ENCODE measurements around the gene GAS5. TPM values are rescaled to one million over a fixed set of nuclear protein-coding genes. Genes with fewer than 3 reads are reported as not detected.

Gene GAS5
- total and polyA plus RNA-seq, 9 of the 15 experiments (the other 6 are each of a cell fraction or from before 2014, with no cell fraction given), result 565 to 1,860 (median 1,006) TPM

DNA sequence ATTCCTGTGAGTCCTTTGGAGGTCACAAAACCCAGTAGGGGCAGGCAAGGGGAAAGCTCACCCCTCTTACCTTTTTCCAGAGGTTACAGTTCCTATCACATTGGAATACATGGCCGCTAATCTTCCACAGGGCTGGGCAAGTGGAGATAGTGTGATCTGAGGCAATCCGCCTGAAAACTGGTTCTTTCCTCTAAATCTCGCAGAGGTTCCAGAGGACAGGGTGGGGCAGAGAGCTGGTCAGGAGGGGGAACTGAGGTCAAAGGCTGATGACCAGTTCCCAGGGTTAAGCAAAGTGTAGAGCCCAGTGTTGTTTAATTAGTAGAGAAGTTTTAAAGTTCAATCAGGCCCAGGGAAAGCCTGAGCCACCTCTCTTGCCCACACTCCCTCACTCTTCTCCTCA, 49.4 kb upstream of the GAS5 start, which contains the start of gene SERPINC1 (continued):
- TF ChIP-seq, protein P1, sequence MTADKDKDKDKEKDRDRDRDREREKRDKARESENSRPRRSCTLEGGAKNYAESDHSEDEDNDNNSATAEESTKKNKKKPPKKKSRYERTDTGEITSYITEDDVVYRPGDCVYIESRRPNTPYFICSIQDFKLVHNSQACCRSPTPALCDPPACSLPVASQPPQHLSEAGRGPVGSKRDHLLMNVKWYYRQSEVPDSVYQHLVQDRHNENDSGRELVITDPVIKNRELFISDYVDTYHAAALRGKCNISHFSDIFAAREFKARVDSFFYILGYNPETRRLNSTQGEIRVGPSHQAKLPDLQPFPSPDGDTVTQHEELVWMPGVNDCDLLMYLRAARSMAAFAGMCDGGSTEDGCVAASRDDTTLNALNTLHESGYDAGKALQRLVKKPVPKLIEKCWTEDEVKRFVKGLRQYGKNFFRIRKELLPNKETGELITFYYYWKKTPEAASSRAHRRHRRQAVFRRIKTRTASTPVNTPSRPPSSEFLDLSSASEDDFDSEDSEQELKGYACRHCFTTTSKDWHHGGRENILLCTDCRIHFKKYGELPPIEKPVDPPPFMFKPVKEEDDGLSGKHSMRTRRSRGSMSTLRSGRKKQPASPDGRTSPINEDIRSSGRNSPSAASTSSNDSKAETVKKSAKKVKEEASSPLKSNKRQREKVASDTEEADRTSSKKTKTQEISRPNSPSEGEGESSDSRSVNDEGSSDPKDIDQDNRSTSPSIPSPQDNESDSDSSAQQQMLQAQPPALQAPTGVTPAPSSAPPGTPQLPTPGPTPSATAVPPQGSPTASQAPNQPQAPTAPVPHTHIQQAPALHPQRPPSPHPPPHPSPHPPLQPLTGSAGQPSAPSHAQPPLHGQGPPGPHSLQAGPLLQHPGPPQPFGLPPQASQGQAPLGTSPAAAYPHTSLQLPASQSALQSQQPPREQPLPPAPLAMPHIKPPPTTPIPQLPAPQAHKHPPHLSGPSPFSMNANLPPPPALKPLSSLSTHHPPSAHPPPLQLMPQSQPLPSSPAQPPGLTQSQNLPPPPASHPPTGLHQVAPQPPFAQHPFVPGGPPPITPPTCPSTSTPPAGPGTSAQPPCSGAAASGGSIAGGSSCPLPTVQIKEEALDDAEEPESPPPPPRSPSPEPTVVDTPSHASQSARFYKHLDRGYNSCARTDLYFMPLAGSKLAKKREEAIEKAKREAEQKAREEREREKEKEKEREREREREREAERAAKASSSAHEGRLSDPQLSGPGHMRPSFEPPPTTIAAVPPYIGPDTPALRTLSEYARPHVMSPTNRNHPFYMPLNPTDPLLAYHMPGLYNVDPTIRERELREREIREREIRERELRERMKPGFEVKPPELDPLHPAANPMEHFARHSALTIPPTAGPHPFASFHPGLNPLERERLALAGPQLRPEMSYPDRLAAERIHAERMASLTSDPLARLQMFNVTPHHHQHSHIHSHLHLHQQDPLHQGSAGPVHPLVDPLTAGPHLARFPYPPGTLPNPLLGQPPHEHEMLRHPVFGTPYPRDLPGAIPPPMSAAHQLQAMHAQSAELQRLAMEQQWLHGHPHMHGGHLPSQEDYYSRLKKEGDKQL (CRISPR knock-in tag; IDR thresholded peaks at IDR 0.05; ENCODE audit: borderline replicate concordance), result no peak
- TF ChIP-seq GTF2A2 (tag; IDR thresholded peaks at IDR 0.05) (no peak), ZNF274 (IDR thresholded peaks at IDR 0.05; ENCODE audit: borderline replicate concordance, low read depth, low read length) (no peak), SP2 (IDR thresholded peaks at IDR 0.05; ENCODE audit: extremely low read depth, low read depth, low read length, poor library complexity, severe bottlenecking) (no peak), WHSC1 (IDR thresholded peaks at IDR 0.05; ENCODE audit: low read length) (no peak), ATF7 (IDR thresholded peaks at IDR 0.05) (peak; percentile 45; the same call in 1 of the 2 replicates), NFE2 (IDR thresholded peaks at IDR 0.05; ENCODE audit: low read depth) (no peak), NRF1 (conservative IDR thresholded peaks at IDR 0.05 in 1 of 2, IDR thresholded peaks at IDR 0.05 in 1 of 2) (peak in 1 of 2 experiments; percentile 19; a peak in 1 of 4 replicates), CREBBP (IDR thresholded peaks at IDR 0.05; ENCODE audit: low read depth, low read length) (no peak), ZNF76 (CRISPR knock-in tag; IDR thresholded peaks at IDR 0.05; ENCODE audit: borderline replicate concordance) (no peak), TCF7L2 (IDR thresholded peaks at IDR 0.05; ENCODE audit: low read depth, low read length) (no peak)
- TF ChIP-seq, protein P2, sequence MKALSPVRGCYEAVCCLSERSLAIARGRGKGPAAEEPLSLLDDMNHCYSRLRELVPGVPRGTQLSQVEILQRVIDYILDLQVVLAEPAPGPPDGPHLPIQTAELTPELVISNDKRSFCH (CRISPR knock-in tag; IDR thresholded peaks at IDR 0.05), result no peak
- TF ChIP-seq, protein P2 (tag; IDR thresholded peaks at IDR 0.05), result no peak
- TF ChIP-seq, protein P3, sequence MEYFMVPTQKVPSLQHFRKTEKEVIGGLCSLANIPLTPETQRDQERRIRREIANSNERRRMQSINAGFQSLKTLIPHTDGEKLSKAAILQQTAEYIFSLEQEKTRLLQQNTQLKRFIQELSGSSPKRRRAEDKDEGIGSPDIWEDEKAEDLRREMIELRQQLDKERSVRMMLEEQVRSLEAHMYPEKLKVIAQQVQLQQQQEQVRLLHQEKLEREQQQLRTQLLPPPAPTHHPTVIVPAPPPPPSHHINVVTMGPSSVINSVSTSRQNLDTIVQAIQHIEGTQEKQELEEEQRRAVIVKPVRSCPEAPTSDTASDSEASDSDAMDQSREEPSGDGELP (CRISPR knock-in tag; IDR thresholded peaks at IDR 0.05; ENCODE audit: borderline replicate concordance), result no peak
- TF ChIP-seq, protein P4, sequence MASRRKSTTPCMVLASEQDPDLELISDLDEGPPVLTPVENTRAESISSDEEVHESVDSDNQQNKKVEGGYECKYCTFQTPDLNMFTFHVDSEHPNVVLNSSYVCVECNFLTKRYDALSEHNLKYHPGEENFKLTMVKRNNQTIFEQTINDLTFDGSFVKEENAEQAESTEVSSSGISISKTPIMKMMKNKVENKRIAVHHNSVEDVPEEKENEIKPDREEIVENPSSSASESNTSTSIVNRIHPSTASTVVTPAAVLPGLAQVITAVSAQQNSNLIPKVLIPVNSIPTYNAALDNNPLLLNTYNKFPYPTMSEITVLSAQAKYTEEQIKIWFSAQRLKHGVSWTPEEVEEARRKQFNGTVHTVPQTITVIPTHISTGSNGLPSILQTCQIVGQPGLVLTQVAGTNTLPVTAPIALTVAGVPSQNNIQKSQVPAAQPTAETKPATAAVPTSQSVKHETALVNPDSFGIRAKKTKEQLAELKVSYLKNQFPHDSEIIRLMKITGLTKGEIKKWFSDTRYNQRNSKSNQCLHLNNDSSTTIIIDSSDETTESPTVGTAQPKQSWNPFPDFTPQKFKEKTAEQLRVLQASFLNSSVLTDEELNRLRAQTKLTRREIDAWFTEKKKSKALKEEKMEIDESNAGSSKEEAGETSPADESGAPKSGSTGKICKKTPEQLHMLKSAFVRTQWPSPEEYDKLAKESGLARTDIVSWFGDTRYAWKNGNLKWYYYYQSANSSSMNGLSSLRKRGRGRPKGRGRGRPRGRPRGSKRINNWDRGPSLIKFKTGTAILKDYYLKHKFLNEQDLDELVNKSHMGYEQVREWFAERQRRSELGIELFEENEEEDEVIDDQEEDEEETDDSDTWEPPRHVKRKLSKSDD (conservative IDR thresholded peaks at IDR 0.05; ENCODE audit: low read length), result no peak
- TF ChIP-seq, protein P5, sequence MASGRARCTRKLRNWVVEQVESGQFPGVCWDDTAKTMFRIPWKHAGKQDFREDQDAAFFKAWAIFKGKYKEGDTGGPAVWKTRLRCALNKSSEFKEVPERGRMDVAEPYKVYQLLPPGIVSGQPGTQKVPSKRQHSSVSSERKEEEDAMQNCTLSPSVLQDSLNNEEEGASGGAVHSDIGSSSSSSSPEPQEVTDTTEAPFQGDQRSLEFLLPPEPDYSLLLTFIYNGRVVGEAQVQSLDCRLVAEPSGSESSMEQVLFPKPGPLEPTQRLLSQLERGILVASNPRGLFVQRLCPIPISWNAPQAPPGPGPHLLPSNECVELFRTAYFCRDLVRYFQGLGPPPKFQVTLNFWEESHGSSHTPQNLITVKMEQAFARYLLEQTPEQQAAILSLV (tag; IDR thresholded peaks at IDR 0.05), result no peak
- TF ChIP-seq, protein P6, sequence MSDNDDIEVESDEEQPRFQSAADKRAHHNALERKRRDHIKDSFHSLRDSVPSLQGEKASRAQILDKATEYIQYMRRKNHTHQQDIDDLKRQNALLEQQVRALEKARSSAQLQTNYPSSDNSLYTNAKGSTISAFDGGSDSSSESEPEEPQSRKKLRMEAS (CRISPR knock-in tag; IDR thresholded peaks at IDR 0.05), result no peak
